Urothelium cell line (cell line): ENCODE data around the gene PPDPF.

Experiments
- DNase-seq: peaks from one replicate; pipeline ENCODE4 v3.0.0; 2011; ENCODE audit warnings: low spot score, mixed read lengths
- FAIRE-seq: peaks from 2 replicates; lab custom pipeline; 2011; peaks lifted over from hg19 to GRCh38; lab: Jason Lieb, UNC

The PPDPF gene

GRCh38 chr20:63487116-63487764 is 33.3 kb upstream of the PPDPF start:
- DNase-seq (no peak), FAIRE-seq (peak; percentile 95)

- DNase-seq = no peak
- no peak for FAIRE-seq
These were observed 32.8 kb upstream of the PPDPF start for GRCh38 chr20:63487781-63488241.

GRCh38 chr20:63488315-63489251 is 32.0 kb upstream of the PPDPF start:
- DNase-seq (no peak), FAIRE-seq (peak; percentile 17)

- FAIRE-seq (peak; percentile 89), DNase-seq (no peak)
These were observed 30.1 kb upstream of the PPDPF start for GRCh38 chr20:63490416-63490815.

- DNase-seq (no peak), FAIRE-seq (no peak)
These were observed 29.5 kb upstream of the PPDPF start for GRCh38 chr20:63491078-63491477.

GRCh38 chr20:63491635-63492230 is 28.8 kb upstream of the PPDPF start:
- no peak for DNase-seq
- FAIRE-seq = no peak

- no peak for FAIRE-seq
- no peak for DNase-seq
These were observed 28.0 kb upstream of the PPDPF start for GRCh38 chr20:63492518-63492917.

- no peak for DNase-seq
- FAIRE-seq = no peak
These were observed 27.6 kb upstream of the PPDPF start for GRCh38 chr20:63492982-63493381.

GRCh38 chr20:63493563-63494020 is 27.0 kb upstream of the PPDPF start:
- no peak for DNase-seq
- FAIRE-seq = no peak

- no peak for FAIRE-seq
- no peak for DNase-seq
These were observed 26.5 kb upstream of the PPDPF start for GRCh38 chr20:63494084-63494419.

GRCh38 chr20:63494420-63495166 is 26.0 kb upstream of the PPDPF start:
- FAIRE-seq = peak; percentile 5
- DNase-seq = no peak

- DNase-seq (no peak), FAIRE-seq (peak; percentile 58)
These were observed 25.3 kb upstream of the PPDPF start for GRCh38 chr20:63495167-63495720.

- FAIRE-seq (peak; percentile 93), DNase-seq (peak; percentile 85)
These were observed 24.6 kb upstream of the PPDPF start for GRCh38 chr20:63495741-63496595.

GRCh38 chr20:63496596-63497120 is 23.9 kb upstream of the PPDPF start:
- FAIRE-seq (peak; percentile 32), DNase-seq (no peak)

GRCh38 chr20:63497138-63497945 is 23.2 kb upstream of the PPDPF start:
- DNase-seq (no peak), FAIRE-seq (no peak)

GRCh38 chr20:63497946-63498935 is 22.3 kb upstream of the PPDPF start:
- peak; percentile 99 for FAIRE-seq
- DNase-seq = peak; percentile 94

GRCh38 chr20:63498960-63499337 is 21.6 kb upstream of the PPDPF start, which contains the start of gene EEF1A2:
TSS of gene EEF1A2 (minus strand) at chr20:63499083. CDS start at chr20:63497763, 1,320 bp downstream.
- DNase-seq = peak; percentile 87
- peak; percentile 98 for FAIRE-seq
